HT-29 (cell line): ENCODE measurements around the gene GMDS. TPM values are rescaled to one million over a fixed set of nuclear protein-coding genes. Genes with fewer than 3 reads are reported as not detected.
A peak's percentile ranks its signal among the peaks of the same experiment; 100 is the strongest.

ENCODE experiments used
- DNase-seq: peaks from one replicate; pipeline ENCODE4 v3.0.0-alpha.2; 2015; ENCODE audit warnings: low spot score
- total RNA-seq: library from RNA; depleted of rRNA; stranded (reverse); fragments of >200 nt; shearing (Covaris generic); gene quantifications from 2 replicates; pipeline ENCODE4 v1.2.3, GENCODE V29; 2014

Gene GMDS
- total RNA-seq, 1 experiment from 2014 or later = 37.0 TPM

DNA sequence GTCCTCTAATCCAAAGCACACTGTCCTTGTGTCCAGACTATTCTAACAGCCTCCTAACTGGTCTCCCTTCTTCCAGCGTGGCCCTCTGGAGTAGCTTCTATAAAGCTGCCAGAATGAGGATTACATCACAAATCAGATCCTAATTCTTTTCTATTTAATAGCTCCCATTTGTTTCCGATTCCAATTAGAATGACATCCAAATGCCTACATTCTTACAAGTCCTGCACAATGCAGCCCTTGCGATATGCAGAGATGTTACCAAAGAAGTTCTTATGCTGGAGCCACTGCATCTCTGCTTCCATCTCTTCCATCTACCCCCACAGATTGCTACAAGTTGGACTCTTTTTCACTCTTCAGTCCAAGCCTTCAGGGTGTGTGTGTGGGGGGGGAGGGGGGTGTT, 40.0 kb downstream of the GMDS start:
- DNase-seq = no peak

- no peak for DNase-seq
Observed at GRCh38 chr6:2204272-2204671, 41.1 kb downstream of the GMDS start.

DNA sequence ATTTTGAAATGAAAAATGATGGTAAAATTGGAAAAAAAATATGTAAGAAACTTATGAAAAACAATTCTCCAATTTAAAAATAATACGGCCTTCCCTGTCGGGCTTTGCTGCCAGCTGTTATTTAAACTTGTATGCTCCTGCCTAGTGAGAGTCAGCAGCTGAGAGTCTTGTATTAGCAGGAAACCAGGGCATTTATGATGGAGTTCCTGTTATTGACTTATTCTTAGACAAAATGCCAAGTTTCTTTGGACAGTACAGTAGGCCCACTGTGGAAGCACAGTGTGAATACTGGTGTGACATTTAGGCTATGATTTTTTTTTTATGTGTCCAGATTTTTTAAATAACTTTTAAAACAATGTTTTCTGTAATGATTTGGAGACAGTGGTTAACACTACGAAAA, 42.1 kb downstream of the GMDS start:
- DNase-seq = no peak

DNA sequence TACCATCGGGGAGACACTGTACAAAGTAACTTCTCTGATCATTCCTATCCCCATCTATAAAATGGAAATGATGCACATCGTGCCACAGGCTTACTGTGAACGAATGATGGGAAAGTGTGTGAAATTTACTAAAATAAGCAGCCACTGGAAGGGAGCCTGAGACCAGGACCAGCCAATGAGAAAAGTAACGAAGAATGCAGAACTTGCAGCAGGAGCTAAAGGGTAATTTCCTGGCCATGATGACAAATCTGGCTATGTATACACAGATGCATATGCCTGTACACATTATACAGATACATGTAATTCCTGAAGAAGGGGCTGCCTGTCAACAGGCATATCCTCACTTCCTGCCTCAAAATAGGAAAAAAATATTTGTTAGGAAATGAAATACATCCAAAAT, 47.4 kb downstream of the GMDS start:
- DNase-seq = no peak

- DNase-seq = no peak
Observed at GRCh38 chr6:2197177-2197671, 48.2 kb downstream of the GMDS start.

GRCh38 chr6:2196079-2196679, 49.2 kb downstream of the GMDS start:
- DNase-seq = peak; percentile 85

GRCh38 chr6:2194643-2195042, 50.8 kb downstream of the GMDS start:
- no peak for DNase-seq

GRCh38 chr6:2193931-2194330, 51.5 kb downstream of the GMDS start:
- no peak for DNase-seq

DNA sequence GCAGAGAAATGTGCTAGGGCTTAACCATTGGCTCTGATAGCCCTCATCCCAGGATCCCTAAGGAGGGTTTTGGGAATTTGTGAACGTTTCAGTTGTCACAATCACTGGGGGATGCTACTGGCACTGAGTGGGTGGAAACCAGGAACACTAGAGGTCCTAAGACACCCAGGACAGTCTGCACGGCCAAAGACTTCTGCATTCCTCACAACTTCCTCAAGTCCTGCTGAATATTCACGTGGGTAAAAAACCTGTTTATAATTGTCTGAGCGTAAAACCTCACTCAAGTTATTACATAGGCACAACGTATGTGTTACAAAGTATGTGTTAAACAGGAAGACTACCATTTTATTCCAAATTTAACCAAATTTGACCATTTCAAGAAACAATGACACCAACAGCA, 52.4 kb downstream of the GMDS start:
- DNase-seq = no peak

DNA sequence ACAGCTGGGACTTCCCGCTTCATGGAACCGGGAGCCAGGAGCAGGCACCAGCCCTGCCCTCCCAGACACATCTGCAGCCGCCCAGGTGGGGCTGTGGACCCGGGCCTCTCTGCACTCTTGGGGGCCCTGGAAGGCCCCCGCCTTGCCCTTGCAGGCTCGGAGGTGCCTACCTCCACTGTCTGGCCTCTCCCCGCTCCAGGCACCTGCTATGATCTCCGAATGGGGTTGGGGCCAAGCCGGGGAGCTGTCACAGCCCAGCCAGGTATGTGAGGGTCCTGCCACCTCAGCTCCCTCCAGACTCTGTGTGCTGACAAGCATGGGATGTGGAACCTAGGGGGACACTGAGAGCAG, 54.0 kb downstream of the GMDS start:
- DNase-seq = no peak

GRCh38 chr6:2190661-2191389, 54.6 kb downstream of the GMDS start:
- no peak for DNase-seq

DNA sequence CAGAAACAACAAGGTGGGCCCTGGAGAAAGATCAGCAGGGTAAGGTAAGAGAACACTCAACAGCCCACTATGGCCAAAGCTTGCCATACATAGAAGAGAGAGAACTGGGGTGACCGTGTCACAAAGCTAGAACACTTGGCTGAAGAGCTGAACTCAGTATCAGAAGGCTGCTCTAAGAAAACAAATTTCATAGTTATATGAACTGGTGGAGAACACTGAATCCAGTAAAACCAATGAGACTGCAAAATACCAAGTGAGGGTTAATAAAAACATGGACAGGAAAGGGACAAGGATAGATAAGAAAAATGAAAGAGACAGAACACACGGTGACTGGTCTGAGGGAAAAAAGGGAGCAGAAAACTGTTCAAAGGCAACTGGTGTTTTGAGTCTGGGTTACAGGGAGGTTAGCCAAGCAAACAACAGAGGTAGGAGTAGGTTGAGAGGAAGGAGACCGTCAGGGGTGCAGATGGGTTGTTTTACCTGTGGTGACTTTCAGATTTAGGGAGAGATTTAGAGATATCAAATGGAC, 56.5 kb downstream of the GMDS start:
- no peak for DNase-seq

GRCh38 chr6:2188397-2188796, 57.0 kb downstream of the GMDS start:
- no peak for DNase-seq

DNA sequence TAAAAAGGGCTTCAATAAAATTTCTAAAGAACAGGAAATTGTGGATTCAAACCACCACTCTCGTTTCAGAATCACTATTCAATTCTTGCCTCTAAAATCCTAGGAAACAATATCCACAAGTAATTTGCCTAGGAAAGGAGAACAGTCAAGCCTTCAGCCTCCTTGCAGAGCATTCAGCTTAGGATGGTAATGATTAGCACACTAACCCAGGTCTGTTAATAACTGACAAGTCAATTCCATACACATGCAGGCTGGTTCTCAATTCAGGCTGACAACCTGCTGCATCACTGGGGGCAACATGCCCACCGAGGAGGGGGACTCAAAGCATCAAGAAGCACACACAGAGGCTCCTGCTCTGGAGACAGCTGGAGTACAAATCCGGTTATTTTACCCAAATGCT, 57.6 kb downstream of the GMDS start:
- DNase-seq = no peak

DNA sequence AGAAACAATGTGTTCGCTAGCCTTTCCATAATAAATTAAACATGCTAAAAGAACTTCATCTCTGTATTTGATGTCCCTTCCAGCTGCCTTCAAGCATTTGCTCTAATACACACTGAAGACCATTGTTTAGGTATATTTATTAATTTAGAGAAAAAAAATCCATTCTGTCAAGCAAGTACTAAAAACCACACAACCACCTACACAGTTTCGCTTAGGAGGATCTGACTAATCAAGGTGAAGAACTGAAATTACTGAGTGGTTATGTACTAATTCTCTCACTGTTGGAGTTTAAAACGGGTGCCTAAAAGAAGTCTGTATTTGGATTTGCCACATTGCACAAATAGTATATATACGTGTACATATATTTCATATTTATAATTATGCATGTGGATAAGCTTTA, 58.9 kb downstream of the GMDS start:
- DNase-seq = no peak

GRCh38 chr6:2185466-2185865, 59.9 kb downstream of the GMDS start:
- DNase-seq = no peak

DNA sequence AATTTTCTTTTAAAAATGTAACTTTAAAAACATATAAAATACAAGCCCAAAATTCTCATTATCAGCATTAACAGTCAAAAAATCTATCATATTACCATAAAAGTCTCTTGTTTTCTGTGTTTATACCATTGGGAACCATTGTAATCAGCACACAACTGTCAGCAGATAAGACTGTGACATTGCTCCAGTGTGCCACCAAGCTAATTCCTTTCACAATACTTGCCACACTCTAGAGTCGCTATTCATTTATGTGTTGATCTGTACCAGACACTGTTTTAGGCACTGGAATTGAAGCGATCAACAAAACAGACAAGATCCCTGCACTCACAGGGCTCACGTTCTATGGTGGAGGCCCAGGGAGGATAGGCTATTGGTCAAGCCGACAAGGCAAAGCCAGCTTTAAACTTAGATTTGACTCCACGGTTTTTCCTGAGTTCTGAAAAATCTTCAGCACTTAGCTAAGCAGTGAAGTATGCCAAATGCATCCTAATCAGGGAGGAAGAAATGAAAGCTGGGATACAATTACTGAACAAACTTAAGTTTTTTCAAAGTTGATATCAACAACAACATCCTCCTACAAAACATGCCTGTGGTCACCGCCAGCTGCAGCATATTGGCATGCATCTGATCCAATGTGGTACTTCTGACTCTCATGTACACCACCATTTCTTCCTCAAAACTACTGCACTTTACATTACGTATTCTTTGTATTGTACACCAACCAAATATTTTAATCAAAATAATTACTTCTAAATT, 60.5 kb downstream of the GMDS start:
- no peak for DNase-seq

- DNase-seq = no peak
Observed at GRCh38 chr6:2183752-2184151, 61.7 kb downstream of the GMDS start.

GRCh38 chr6:2183246-2183645, 62.2 kb downstream of the GMDS start:
- no peak for DNase-seq

DNA sequence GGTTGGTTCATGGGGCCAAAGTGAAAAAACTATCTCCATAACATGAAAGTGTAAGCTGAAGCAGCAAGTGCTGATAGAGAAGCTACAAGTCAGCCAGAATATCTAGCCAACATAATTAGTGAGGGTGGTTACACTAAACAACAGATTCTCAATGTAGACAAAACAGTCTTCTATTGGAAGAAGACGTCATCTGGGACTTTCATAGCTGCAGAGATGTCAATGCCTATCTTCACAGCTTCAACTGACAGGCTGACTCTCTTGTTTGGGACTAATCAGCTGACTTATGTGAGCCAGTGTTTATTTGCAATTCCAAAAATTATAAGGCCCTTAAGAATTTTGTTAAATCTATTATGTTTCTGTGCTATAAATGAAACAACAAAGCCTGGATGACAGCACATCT, 63.2 kb downstream of the GMDS start:
- DNase-seq = no peak

- no peak for DNase-seq
Observed at GRCh38 chr6:2181567-2181966, 63.8 kb downstream of the GMDS start.

DNA sequence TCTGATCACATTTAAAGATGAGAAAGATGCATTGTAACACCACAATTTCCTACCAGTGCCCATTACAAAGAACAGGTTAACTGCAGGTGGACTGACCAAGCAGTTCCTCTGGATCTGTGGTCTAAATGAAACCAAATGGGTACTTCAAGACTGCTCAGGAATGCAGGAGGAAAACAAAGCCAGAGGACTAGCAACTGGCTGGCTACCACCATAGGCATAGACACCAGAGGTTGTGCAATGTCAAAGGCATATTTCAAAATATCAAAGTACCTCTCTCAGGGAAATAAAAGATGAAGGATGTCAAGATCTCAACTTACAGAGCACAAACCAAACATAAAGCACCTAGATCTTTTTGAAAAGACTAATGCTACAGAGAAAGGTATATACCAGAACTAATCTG, 65.5 kb downstream of the GMDS start:
- DNase-seq = no peak

GRCh38 chr6:2179241-2179640, 66.2 kb downstream of the GMDS start:
- DNase-seq = no peak
